ENCODE data around the gene JUND.

The JUND gene

DNA sequence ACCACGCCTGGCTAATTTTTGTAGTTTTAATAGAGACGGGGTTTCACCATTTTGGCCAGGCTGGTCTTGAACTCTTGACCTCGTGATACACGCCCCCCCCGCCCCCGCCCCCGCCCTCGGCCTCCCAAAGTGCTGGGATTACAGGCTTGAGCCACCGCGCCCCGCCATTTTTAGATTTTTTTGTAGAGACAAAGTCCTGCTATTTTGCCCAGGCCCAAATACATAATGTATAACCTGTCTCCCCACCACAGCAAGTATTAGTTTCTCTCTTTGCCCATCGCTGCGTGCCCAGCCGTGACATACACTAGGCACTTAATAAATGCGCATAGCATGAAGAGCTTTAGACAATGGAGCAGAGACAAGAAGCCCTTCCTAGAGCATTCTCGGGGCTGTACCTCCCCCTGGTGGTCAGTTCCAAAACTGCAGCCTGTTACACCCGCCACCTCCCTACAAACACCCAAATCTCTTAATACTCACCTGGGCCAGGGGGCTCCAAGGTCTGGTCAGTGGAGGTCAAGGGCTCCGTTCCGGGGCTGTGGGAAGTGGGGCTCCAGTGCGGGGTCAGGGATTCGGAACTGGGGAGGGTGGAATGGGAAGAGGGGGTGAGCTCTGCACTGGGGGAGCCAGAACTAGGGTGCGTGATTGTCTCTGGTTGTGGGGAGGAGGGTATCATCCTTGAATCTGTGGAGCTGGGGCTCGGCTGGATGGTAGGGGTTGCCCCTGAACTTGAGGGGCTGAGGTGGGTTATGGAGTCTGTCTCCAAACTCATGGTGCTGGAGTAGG, 29.6 kb downstream of the JUND start:
- peak; percentile 92 for DNase-seq (ENCODE audit: low spot score)

DNA sequence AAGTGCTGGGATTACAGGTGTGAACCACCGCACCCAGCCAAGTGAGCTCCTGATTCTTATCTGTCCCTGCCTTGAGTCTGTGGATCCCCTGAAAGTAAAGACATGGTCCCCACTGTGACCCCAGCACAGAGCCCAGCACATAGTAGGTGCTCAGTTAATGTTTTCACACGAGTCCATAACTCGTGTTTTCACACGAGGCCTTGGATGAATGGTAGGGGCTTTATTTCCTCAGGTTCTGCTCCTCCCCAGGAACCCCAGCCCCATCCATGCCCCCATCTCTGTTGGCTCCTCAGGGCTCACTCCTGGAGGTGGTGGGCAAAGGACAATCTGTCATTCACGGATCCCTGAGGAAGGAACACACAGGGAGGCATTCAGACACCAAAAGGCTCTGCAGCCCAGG, 31.6 kb downstream of the JUND start:
- no peak for DNase-seq (ENCODE audit: low spot score)
- TF ChIP-seq, protein P1, sequence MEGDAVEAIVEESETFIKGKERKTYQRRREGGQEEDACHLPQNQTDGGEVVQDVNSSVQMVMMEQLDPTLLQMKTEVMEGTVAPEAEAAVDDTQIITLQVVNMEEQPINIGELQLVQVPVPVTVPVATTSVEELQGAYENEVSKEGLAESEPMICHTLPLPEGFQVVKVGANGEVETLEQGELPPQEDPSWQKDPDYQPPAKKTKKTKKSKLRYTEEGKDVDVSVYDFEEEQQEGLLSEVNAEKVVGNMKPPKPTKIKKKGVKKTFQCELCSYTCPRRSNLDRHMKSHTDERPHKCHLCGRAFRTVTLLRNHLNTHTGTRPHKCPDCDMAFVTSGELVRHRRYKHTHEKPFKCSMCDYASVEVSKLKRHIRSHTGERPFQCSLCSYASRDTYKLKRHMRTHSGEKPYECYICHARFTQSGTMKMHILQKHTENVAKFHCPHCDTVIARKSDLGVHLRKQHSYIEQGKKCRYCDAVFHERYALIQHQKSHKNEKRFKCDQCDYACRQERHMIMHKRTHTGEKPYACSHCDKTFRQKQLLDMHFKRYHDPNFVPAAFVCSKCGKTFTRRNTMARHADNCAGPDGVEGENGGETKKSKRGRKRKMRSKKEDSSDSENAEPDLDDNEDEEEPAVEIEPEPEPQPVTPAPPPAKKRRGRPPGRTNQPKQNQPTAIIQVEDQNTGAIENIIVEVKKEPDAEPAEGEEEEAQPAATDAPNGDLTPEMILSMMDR (IDR thresholded peaks at IDR 0.05; ENCODE audit: extremely low read depth, missing control alignments) = no peak

More for the DNA sequence above, 29.6 kb downstream of the JUND start:
- TF ChIP-seq, protein P1 (IDR thresholded peaks at IDR 0.05; ENCODE audit: extremely low read depth, missing control alignments) = peak; percentile 85

DNA sequence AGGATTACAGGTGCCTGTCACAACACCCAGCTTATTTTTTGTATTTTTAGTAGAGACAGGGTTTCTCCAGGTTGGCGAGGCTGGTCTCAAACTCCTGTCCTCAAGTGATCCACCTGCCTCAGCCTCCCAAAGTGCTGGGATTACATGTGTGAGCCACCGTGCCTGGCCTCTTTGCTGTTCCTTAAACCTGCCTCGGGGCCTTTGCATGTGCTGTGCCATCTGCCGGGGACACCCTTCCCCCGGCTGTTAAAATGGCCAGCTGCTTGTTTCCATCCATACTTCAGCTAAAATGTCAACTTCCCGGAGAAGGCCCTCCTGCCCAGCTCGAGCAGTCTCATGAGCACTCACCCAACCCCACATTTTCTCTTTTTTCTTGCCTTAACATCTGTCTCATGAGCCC, 36.1 kb downstream of the JUND start:
- TF ChIP-seq, protein P1 (IDR thresholded peaks at IDR 0.05; ENCODE audit: extremely low read depth, missing control alignments) = no peak
- no peak for DNase-seq (ENCODE audit: low spot score)

DNA sequence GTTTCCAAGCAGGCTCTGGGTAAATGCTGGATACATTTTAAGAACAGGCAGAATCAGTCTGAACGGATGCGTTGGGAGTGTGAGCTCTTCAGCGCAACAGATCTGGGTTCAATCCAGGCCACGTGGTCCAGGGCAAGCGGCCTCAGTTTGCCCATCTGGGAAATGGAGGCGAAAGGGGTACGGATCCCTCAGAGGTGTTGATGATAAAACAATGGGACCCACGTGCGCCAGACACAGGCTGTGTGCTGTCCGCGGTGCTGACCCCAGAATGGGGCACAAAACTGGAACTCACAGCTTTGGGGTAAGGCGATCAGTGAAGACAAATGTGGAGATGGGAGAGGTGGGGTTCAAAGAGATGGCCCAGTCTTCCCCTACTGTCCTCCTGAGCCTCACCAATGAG, 42.1 kb downstream of the JUND start:
- no peak for DNase-seq (ENCODE audit: low spot score)
- TF ChIP-seq, protein P1 (IDR thresholded peaks at IDR 0.05; ENCODE audit: extremely low read depth, missing control alignments) = no peak

DNA sequence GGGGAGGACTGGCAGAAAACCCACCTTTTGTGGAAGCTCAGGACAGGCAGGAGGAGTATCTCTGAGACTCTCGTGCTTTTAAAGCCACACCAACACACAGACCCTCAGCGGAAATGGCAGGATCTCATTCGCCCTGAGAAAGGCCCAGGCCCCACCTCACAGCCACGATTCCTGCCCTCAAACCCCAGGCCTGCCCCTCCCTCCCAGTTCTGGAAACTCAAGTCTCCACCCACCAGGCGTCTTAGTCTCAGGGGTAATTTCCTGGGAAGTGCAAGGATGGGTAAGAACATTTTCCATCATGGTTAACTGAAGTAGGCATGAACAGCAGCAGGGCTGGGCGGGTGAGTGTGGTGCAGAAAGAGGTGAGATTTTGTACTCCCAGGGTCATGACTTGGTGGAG, 47.2 kb downstream of the JUND start:
- TF ChIP-seq, protein P1 (IDR thresholded peaks at IDR 0.05; ENCODE audit: extremely low read depth, missing control alignments) = no peak
- no peak for DNase-seq (ENCODE audit: low spot score)

DNA sequence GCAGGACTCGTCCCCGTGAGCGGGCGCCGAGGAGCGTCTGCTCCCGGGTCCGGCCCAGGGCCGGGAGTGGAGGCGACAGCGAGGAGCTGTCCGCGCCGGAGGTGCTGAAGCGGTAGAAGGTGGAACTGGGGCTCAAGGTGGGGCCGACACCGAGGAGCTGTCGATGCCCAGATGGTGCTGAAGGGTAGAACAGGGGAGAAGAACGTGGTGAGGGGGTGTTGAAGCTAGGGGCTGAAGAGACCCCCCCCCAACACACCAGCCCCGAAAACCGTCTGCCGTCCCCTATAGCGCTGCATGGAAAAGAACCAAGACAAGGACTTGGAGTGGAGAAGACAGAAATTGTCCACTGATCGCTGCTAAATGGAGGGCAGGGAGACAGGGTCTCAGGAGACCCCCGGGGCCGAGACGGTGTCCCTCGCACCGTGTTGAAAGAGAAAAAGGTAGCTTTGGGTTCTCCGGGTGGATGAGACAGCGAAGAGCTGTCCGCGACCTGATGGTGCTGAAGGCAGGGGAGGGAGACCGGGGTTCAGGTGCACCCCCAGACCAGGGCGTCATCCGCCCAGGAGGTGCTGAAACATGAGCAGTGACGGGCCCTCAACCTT, 48.1 kb downstream of the JUND start:
- peak; percentile 83 for DNase-seq (ENCODE audit: low spot score)
- TF ChIP-seq, protein P1 (IDR thresholded peaks at IDR 0.05; ENCODE audit: extremely low read depth, missing control alignments) = no peak

DNA sequence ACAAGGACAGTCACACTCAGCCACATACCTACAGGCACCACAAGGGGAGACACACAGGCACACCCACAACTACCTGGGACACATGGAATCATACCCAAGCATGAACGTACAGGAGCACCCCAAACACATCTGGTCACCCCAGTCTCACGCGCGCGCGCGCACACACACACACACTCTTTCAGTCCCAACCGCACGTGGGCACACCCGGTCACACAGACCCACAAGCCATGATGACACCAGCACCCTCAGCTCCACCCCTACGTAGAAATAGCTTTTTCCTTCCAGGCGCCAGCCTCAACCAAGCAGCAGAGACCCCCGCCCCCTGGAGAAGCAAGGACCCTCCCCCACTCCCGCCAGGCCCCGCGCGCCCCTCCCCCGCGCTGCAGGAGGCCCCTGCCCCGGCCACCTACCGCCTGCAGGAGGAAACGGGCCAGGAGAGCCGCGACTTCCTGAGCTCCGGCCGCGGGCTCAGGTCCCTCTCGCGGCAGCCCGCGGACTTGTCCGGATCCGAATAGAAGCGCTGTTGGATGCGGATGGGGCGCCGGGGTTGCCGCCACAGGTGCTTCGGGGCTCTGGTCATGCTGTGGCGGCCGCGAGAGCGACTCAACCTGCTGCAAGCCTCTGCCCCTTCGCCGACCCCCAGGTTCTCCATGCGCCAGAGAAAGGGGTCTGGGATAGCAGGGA, 48.7 kb downstream of the JUND start:
- TF ChIP-seq, protein P1 (IDR thresholded peaks at IDR 0.05; ENCODE audit: extremely low read depth, missing control alignments) = no peak
- DNase-seq (ENCODE audit: low spot score) = no peak
